Testis (tissue), 2 donors: ENCODE results near the gene TRPC4AP.

Experiments
- POLR2A ChIP-seq: fragments of 450-650 bp; IDR thresholded peaks from one replicate; pipeline ENCODE4 v1.6.1; 2017; ENCODE audit warnings: antibody characterized with exemption, mild to moderate bottlenecking, moderate library complexity
- TF ChIP-seq, protein P1 (sequence below), 3 experiments: fragments of 450-650 bp in 2 of 3; fragments of 200-600 bp in 1 of 3; sonication (generic) in 1 of 3; IDR thresholded peaks; one replicate each; pipeline ENCODE4 v1.5.1; 2016 to 2019; ENCODE audit warnings: antibody characterized with exemption in 3 of 3, mild to moderate bottlenecking in 2 of 3, moderate library complexity in 1 of 3

GRCh38 chr20:35013421-35014411 is 78.9 kb downstream of the TRPC4AP start:
- TF ChIP-seq POLR2A: no peak
- TF ChIP-seq, protein P1, sequence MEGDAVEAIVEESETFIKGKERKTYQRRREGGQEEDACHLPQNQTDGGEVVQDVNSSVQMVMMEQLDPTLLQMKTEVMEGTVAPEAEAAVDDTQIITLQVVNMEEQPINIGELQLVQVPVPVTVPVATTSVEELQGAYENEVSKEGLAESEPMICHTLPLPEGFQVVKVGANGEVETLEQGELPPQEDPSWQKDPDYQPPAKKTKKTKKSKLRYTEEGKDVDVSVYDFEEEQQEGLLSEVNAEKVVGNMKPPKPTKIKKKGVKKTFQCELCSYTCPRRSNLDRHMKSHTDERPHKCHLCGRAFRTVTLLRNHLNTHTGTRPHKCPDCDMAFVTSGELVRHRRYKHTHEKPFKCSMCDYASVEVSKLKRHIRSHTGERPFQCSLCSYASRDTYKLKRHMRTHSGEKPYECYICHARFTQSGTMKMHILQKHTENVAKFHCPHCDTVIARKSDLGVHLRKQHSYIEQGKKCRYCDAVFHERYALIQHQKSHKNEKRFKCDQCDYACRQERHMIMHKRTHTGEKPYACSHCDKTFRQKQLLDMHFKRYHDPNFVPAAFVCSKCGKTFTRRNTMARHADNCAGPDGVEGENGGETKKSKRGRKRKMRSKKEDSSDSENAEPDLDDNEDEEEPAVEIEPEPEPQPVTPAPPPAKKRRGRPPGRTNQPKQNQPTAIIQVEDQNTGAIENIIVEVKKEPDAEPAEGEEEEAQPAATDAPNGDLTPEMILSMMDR (IDR thresholded peaks at IDR 0.05): no peak
